Endothelial cell of umbilical vein (primary cell): ENCODE results near the gene CLCN4. TPM values are rescaled to one million over a fixed set of nuclear protein-coding genes. Genes with fewer than 3 reads are reported as not detected.

ENCODE experiments used
- BruUV-seq: library from RNA; stranded (reverse); fragments of 400-500 nt; replicated peaks from 2 replicates; lab custom pipeline; 2021; lab: Mats Ljungman, UMichigan
- CTCF ChIA-PET: fragments of 300-600, 350-600 bp; sonication (Branson Sonifier 250); formaldehyde crosslinking; loops from one replicate; lab custom pipeline; 2021; ENCODE audit warnings: antibody characterized with exemption, inconsistent platforms; lab: Charles Lee
- POLR2A ChIA-PET: fragments of 300-600, 350-600 bp; sonication (Branson Sonifier 250); formaldehyde crosslinking; loops from one replicate; lab custom pipeline; 2021; ENCODE audit warnings: antibody characterized with exemption, inconsistent platforms; lab: Charles Lee
- DNase-seq: peaks from one replicate; pipeline ENCODE4 v3.0.0-alpha.2; 2011; ENCODE audit warnings: low read depth, low spot score
- FAIRE-seq: peaks from 2 replicates; lab custom pipeline; 2011; peaks lifted over from hg19 to GRCh38; lab: Jason Lieb, UNC
- H2AFZ ChIP-seq: 2 replicates; pipeline ENCODE4 v1.6.0; 2012; ENCODE audit warnings: low read depth, low read length, control low read depth, inconsistent platforms
- H3K27ac ChIP-seq: 2 replicates; pipeline ENCODE4 v1.5.1; 2011; ENCODE audit warnings: low read depth, mild to moderate bottlenecking, control low read depth, low read length, moderate library complexity; ENCODE audit not compliant: insufficient read depth
- H3K27me3 ChIP-seq, 2 experiments: 2 replicates each; pipeline versions ENCODE4 v1.6.0 to v1.6.1; 2011; ENCODE audit warnings: low read length in 2 of 2, mixed read lengths in 1 of 2; ENCODE audit not compliant: control insufficient read depth in 2 of 2, insufficient read depth in 2 of 2
- H3K36me3 ChIP-seq, 2 experiments: 2 replicates in 1 of 2; 3 replicates in 1 of 2; pipeline ENCODE4 v1.5.1; 2011; ENCODE audit warnings: low read length in 2 of 2, mild to moderate bottlenecking in 1 of 2, moderate library complexity in 1 of 2; ENCODE audit not compliant: control insufficient read depth in 2 of 2, insufficient read depth in 2 of 2; ENCODE audit errors: extremely low read depth in 1 of 2
- H3K4me1 ChIP-seq: 3 replicates; pipeline ENCODE4 v1.5.1; 2011; ENCODE audit warnings: mild to moderate bottlenecking, low read length; ENCODE audit not compliant: control insufficient read depth, insufficient read depth; ENCODE audit errors: extremely low read depth
- H3K4me2 ChIP-seq: 2 replicates; pipeline ENCODE4 v1.6.1; 2011; ENCODE audit warnings: low read length, control low read depth, mixed read lengths; ENCODE audit not compliant: insufficient read depth
- H3K4me3 ChIP-seq, 3 experiments: fragments of 200-600 bp in 1 of 3; sonication (generic), shearing (Covaris generic) in 1 of 3; replicated peaks in 1 of 3; 2 replicates each; pipeline ENCODE4 v1.5.1; 2011 to 2016; ENCODE audit warnings: control low read depth in 3 of 3, low read length in 3 of 3, mild to moderate bottlenecking in 2 of 3, inconsistent platforms in 1 of 3, low read depth in 1 of 3, moderate library complexity in 1 of 3; ENCODE audit not compliant: insufficient read depth in 1 of 3
- H3K79me2 ChIP-seq: 2 replicates; pipeline ENCODE4 v1.6.0; 2012; ENCODE audit warnings: low read length, inconsistent platforms; ENCODE audit not compliant: control insufficient read depth, insufficient read depth
- H3K9ac ChIP-seq: replicated peaks from 2 replicates; pipeline ENCODE3; 2011; ENCODE audit warnings: low read length, control low read depth; ENCODE audit not compliant: insufficient read depth; ENCODE audit errors: extremely low read depth
- H3K9me1 ChIP-seq: replicated peaks from 3 replicates; pipeline ENCODE4 v1.6.0; 2011; ENCODE audit warnings: mild to moderate bottlenecking, low read length; ENCODE audit not compliant: control insufficient read depth, insufficient read depth; ENCODE audit errors: extremely low read depth
- H3K9me3 ChIP-seq: replicated peaks from 2 replicates; pipeline ENCODE4 v1.5.1; 2012; ENCODE audit warnings: low read length, inconsistent platforms; ENCODE audit not compliant: control insufficient read depth, insufficient read depth
- H4K20me1 ChIP-seq: replicated peaks from 2 replicates; pipeline ENCODE3; 2011; ENCODE audit warnings: mild to moderate bottlenecking, low read length; ENCODE audit not compliant: control insufficient read depth, insufficient read depth; ENCODE audit errors: extremely low read depth
- EZH2 ChIP-seq: IDR thresholded peaks from 2 replicates; pipeline ENCODE4 v1.6.1; 2012; ENCODE audit warnings: borderline replicate concordance, low read depth, mild to moderate bottlenecking, moderate library complexity, low read length, inconsistent platforms; ENCODE audit not compliant: severe bottlenecking
- FOS ChIP-seq: IDR thresholded peaks from 2 replicates; pipeline ENCODE4 v1.6.1; 2011; ENCODE audit warnings: mild to moderate bottlenecking, low read length, moderate library complexity, borderline replicate concordance; ENCODE audit not compliant: insufficient read depth
- GATA2 ChIP-seq: IDR thresholded peaks from 2 replicates; pipeline ENCODE4 v1.7.0; 2011; ENCODE audit warnings: low read depth, mild to moderate bottlenecking, moderate library complexity, mixed read lengths, low read length; ENCODE audit not compliant: insufficient read length, insufficient read depth
- JUN ChIP-seq: IDR thresholded peaks from 2 replicates; pipeline ENCODE4 v1.6.1; 2011; ENCODE audit warnings: borderline replicate concordance, low read depth; ENCODE audit not compliant: insufficient read length, insufficient read depth
- MYC ChIP-seq: IDR thresholded peaks from one replicate; pipeline ENCODE4 v1.6.1; 2011; ENCODE audit warnings: mild to moderate bottlenecking, low read depth, low read length
- POLR2A ChIP-seq: IDR thresholded peaks from 2 replicates; pipeline ENCODE4 v1.6.1; 2012; ENCODE audit warnings: low read depth, mild to moderate bottlenecking, control low read depth, low read length
- POLR2AphosphoS5 ChIP-seq: IDR thresholded peaks from 2 replicates; pipeline ENCODE4 v1.6.1; 2012; ENCODE audit warnings: low read depth, mild to moderate bottlenecking, control low read depth, low read length, moderate library complexity; ENCODE audit not compliant: insufficient read depth
- dilution Hi-C: fragments of 300-500 bp; cut with MboI; formaldehyde crosslinking; loops from one replicate; pipeline ENCODE4 v1.15.0; 2019; ENCODE audit warnings: low sequenced_read_pairs; ENCODE audit not compliant: extremely low pct_ligation_motif_present
- intact Hi-C: fragments of 100-400 bp; cut with micrococcal nuclease; formaldehyde crosslinking; loops from one replicate; pipeline ENCODE4 v1.10.0; 2022
- polyA plus RNA-seq, 4 experiments: library from polyadenylated mRNA; depleted of rRNA in 3 of 4; stranded (reverse) in 3 of 4; unstranded in 1 of 4; fragments of >200 nt; gene quantifications; 2 replicates each; pipeline versions ENCODE4 v1.2.1 to v1.2.3, GENCODE V29; 2011 to 2012; ENCODE audit warnings: missing spikeins in 1 of 4
- total RNA-seq: library from RNA; stranded (reverse); gene quantifications from 2 replicates; pipeline ENCODE4 v1.2.3, GENCODE V29; 2021
- TF ChIP-seq, protein P1 (sequence below), 2 donors: IDR thresholded peaks; 1 replicate in 1 of 2; 2 replicates in 1 of 2; pipeline ENCODE4 v1.5.1; 2011; ENCODE audit warnings: low read length in 2 of 2, mild to moderate bottlenecking in 2 of 2, moderate library complexity in 2 of 2, control low read depth in 1 of 2, inconsistent platforms in 1 of 2, low read depth in 1 of 2; ENCODE audit not compliant: insufficient read depth in 1 of 2; ENCODE audit errors: extremely low read depth in 1 of 2
- TF ChIP-seq, protein P2 (sequence below): IDR thresholded peaks from 2 replicates; pipeline ENCODE4 v1.6.1; 2011; ENCODE audit not compliant: insufficient read depth, insufficient read length

The CLCN4 gene
- total and polyA plus RNA-seq, 2 donors (not counting 3 experiments of a cell fraction or from before 2014, with no cell fraction given) = 7.6 to 19.8 TPM

DNA sequence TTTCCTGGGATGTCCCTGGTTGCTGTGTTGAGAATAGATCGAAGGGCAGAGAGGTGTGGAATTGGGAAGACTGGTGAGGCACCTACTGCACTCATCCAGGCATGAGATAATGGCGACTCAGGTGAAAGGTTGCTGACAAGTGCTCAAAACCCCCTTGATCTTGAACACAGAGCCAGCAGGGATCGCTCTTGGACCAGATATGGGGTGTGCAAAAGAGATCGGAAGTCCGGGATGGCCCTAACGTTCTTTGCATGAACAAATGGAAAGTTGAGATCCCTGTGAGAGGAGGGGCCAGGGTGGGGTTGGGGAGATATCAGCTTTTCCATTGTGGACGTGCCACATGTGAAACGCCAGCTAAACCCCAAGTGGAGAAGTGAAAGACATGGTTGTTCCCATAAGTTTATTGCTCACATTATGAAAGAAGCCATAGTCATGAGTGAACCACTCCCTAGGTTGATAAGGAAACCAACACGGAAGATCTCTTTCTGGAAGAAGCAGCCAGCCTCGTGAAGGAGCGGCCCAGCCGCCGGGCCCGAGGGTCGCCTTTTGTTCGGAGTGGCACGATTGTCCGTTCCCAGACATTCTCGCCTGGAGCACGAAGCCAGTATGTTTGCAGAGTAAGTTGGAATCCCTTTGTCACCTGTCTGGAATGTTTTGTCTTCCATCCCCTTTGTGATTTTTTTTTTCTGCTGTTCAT lies 22.6 kb upstream of the CLCN4 start:
- H3K9me1 ChIP-seq = no peaks in the 10 kb centered on the region
- no peak for FAIRE-seq
- no peaks in the 10 kb centered on the region for H3K27me3 ChIP-seq
- ChIA-PET POLR2A (no interaction called here), CTCF (interaction anchor here (1.4 to 1.6 kb wide), 2 partner anchors 13 to 15 kb away, joined by 3 to 4 read pairs; no protein-coding TSS in a partner anchor)
- intact Hi-C loops = no loop called here
- DNase-seq = no peak
- no peak overlapping the region for H2AFZ ChIP-seq
- H3K4me2 ChIP-seq = no peak overlapping the region
- no peaks in the 10 kb centered on the region for H4K20me1 ChIP-seq
- H3K36me3 ChIP-seq = peaks cover 14 to 23% of the 10 kb centered on the region in 2 experiments
- no peak overlapping the region for H3K4me3 ChIP-seq
- TF ChIP-seq EZH2 (no peak), GATA2 (no peak)
- H3K9me3 ChIP-seq = no peaks in the 10 kb centered on the region
- H3K79me2 ChIP-seq = no peaks in the 10 kb centered on the region
- BruUV-seq = no TSS peak
- no peak overlapping the region for H3K9ac ChIP-seq
- no peak overlapping the region for H3K27ac ChIP-seq
- H3K4me1 ChIP-seq = no peaks in the 10 kb centered on the region
- dilution Hi-C loops = no loop called here

DNA sequence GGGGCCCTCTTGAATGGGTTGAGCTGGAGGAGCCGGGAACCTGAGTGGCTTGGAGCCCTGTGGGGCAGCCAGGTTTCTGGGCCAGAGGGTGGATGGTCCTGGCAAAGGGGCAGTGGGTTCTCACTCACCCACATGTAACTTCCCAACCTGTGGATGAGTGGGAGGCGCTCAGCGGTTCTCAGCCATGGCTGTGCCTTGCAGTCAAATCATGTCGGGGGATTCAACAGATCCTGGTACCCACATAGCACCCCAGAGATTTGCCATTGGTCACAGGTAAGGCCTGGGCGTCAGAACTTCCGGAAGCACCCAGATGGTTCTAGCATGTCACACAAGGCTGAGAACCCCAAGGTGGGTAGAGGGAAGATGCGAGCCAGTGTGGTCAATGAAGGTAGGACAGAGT lies 21.9 kb upstream of the CLCN4 start:
- TF ChIP-seq MYC = no peak
- no peak for TF ChIP-seq POLR2A
- no peak for TF ChIP-seq FOS
- TF ChIP-seq EZH2 = no peak
- TF ChIP-seq JUN = no peak
- no peak for TF ChIP-seq POLR2AphosphoS5
- TF ChIP-seq, protein P1, sequence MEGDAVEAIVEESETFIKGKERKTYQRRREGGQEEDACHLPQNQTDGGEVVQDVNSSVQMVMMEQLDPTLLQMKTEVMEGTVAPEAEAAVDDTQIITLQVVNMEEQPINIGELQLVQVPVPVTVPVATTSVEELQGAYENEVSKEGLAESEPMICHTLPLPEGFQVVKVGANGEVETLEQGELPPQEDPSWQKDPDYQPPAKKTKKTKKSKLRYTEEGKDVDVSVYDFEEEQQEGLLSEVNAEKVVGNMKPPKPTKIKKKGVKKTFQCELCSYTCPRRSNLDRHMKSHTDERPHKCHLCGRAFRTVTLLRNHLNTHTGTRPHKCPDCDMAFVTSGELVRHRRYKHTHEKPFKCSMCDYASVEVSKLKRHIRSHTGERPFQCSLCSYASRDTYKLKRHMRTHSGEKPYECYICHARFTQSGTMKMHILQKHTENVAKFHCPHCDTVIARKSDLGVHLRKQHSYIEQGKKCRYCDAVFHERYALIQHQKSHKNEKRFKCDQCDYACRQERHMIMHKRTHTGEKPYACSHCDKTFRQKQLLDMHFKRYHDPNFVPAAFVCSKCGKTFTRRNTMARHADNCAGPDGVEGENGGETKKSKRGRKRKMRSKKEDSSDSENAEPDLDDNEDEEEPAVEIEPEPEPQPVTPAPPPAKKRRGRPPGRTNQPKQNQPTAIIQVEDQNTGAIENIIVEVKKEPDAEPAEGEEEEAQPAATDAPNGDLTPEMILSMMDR (IDR thresholded peaks at IDR 0.05; ENCODE audit: extremely low read depth in 1 of 2, insufficient read depth in 1 of 2, low read depth in 1 of 2, low read length in 2 of 2) = no peak
- TF ChIP-seq, protein P2, sequence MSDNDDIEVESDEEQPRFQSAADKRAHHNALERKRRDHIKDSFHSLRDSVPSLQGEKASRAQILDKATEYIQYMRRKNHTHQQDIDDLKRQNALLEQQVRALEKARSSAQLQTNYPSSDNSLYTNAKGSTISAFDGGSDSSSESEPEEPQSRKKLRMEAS = no peak
- no peak for TF ChIP-seq GATA2
- H3K36me3 ChIP-seq = peaks cover 14 to 22% of the 10 kb centered on the region in 2 experiments
- no peaks in the 10 kb centered on the region for H4K20me1 ChIP-seq
- no peak for DNase-seq
- H3K27me3 ChIP-seq = no peaks in the 10 kb centered on the region
- H3K9me1 ChIP-seq = no peaks in the 10 kb centered on the region
- H3K4me1 ChIP-seq = no peaks in the 10 kb centered on the region
- no peak for FAIRE-seq
- no peaks in the 10 kb centered on the region for H3K9me3 ChIP-seq
- H3K4me2 ChIP-seq = no peak overlapping the region
- no peak overlapping the region for H2AFZ ChIP-seq
- no peak overlapping the region for H3K27ac ChIP-seq
- dilution Hi-C loops = no loop called here
- BruUV-seq = no TSS peak
- CTCF ChIA-PET = interaction anchor here (1.6 kb wide), 1 partner anchor 15 kb away, joined by 3 read pairs; no protein-coding TSS in a partner anchor
- POLR2A ChIA-PET = no interaction called here
- no peak overlapping the region for H3K9ac ChIP-seq
- H3K4me3 ChIP-seq = no peak overlapping the region
- H3K79me2 ChIP-seq = no peaks in the 10 kb centered on the region
- intact Hi-C loops = no loop called here
